ENCODE measurements around the gene BCL2.

DNA sequence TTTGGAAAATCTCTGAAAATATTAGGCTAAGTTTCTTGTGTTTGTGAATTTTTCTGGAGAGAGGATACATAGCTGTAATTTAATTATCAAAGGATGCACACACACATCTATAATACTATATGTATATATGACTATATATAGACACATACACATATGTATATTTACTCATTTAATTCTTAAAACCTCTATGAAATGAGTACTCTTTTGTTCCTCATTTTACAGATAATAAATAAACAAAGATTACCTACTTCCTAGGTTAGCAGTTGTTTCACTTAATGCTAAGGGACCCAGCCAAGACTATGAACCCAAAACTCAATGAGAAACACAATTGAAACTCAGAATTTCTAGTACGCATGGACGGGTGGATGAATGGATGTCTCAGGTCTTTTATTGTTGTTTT lies 145.6 kb downstream of the BCL2 start:
- TF ChIP-seq, protein P1, sequence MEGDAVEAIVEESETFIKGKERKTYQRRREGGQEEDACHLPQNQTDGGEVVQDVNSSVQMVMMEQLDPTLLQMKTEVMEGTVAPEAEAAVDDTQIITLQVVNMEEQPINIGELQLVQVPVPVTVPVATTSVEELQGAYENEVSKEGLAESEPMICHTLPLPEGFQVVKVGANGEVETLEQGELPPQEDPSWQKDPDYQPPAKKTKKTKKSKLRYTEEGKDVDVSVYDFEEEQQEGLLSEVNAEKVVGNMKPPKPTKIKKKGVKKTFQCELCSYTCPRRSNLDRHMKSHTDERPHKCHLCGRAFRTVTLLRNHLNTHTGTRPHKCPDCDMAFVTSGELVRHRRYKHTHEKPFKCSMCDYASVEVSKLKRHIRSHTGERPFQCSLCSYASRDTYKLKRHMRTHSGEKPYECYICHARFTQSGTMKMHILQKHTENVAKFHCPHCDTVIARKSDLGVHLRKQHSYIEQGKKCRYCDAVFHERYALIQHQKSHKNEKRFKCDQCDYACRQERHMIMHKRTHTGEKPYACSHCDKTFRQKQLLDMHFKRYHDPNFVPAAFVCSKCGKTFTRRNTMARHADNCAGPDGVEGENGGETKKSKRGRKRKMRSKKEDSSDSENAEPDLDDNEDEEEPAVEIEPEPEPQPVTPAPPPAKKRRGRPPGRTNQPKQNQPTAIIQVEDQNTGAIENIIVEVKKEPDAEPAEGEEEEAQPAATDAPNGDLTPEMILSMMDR (IDR thresholded peaks at IDR 0.05): no peak
- TF ChIP-seq POLR2A (IDR thresholded peaks at IDR 0.05): no peak

Data from Peyer's patch (tissue), 4 donors.